Measurements from ENCODE around the gene SMIM24.
A peak's percentile ranks its signal among the peaks of the same experiment; 100 is the strongest.
"Not testable (repeated sequence)": the region's sequence is repeated elsewhere in the genome, so short reads cannot be mapped to it uniquely, and the experiment has no call there.

SMIM24 gene

DNA sequence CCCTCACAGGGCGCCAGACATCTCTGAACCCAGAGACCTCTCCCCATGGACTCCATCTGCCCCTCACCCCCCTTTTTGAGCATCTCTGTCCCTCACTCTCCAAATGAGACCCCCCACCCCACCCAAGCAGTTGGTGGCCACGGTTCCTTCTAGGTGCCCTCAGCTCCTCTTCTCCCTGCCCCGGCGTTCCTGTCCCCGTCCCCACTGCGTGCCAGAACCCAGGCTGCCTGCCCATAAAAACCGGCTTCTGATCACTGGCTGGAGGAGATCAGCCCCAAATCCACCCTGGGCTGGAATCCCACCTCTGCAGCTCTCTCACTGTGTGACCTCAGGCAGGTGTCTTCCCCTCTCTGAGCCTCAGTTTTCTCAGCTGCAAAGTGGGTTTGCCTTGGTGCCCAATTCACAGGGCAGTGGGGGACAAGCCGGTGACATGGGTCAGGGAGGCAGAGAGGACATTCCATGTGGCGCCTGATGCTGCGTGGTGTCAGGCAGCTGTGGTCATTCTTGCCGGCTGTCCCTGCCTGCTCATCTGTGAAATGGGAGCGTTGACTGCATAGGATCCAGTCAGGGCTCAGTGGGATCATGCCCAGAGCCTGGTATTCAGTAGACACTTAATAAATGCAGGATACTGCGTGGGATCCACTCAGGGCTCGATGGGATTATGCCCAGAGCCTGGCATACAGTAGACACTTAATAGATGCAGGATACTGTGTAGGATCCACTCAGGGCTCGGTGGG lies 25.5 kb downstream of the SMIM24 start:
- DNase-seq, result no peak

DNA sequence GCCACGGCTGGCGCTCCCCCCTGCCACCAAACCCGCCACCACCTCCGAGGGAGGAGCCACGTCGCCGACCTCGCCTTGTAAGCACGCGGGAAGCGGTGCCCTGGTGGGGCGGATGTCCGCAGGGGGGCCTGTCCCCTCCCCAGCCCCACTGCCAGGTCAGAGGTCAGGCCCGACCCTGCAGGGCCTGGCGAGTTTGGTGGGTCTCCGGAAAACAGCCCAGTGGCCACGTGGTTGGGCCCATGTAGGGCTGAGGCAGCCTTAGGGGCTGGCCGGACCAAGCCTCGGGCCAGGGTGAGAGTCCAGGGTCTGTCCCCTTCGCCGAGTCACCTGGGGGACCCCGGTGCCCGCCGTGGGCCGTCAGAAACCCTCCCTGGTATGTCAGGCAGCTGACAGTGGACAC lies 26.5 kb downstream of the SMIM24 start:
- no peak for DNase-seq

DNA sequence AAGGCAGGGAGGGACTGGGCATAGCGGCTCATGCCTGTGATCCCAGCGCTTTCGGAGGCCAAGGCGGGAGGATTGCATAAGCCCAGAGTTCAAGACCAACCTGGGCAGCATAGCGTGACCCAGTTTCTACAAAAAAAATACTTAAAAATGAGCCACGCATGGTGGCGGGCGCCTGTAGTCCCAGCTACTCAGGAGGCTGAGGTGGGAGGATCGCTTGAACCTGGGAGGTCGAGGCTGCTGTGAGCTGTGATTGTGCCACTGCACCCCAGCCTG lies 27.4 kb downstream of the SMIM24 start:
- DNase-seq, result not testable (repeated sequence)

DNA sequence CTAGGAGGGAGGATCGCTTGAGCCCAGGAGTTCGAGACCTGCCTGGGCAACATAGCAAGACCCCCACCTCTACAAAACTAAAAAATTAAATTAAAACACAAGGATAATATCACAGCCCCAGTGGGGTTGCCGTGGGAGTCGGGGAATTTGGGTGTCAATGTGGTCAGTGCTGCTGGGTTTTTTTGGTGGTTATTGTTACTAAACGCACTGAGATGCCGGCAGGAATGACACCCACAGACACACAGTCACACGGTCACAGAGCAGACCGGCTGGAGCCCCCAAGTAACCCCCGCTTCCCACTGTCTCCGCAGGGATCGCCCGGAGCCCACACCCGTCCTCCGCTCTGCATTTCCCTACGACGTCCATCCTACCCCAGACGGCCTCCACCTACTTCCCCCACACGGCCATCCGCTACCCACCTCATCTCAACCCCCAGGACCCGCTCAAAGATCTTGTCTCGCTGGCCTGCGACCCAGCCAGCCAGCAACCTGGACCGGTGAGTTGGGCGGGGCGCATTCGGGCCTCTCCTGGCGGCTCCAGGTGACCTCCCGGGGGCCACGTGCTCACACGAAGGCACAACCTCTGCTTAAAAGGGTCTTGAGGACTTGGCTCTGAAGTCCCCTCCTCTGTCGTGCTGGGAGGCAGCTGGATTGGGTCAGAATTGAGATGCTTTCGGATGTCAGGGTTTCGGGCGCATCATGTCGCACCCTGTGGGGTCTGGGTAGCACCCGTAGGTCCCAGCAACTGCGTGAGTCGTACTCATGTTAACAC lies 28.0 kb downstream of the SMIM24 start:
- DNase-seq, result no peak

DNA sequence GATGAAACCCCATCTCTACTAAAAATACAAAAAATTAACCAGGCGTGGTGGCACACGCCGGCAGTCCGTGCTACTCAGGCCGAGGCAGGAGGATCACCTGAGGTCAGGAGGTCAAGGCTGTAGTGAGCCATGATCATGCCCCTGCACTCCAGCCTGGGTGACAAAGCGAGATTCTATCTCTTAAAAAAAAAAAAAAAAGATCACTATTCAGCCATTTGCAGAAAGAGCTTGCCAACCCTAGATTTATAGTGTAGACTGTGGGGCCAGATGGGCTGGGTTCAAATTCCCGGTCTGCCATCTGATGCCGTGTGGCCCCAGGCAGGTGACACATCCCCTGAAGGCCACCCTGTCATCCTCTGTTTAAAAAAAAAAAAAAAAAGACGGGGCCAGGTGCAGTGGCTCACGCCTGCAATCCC lies 28.9 kb downstream of the SMIM24 start:
- DNase-seq, result no peak

DNA sequence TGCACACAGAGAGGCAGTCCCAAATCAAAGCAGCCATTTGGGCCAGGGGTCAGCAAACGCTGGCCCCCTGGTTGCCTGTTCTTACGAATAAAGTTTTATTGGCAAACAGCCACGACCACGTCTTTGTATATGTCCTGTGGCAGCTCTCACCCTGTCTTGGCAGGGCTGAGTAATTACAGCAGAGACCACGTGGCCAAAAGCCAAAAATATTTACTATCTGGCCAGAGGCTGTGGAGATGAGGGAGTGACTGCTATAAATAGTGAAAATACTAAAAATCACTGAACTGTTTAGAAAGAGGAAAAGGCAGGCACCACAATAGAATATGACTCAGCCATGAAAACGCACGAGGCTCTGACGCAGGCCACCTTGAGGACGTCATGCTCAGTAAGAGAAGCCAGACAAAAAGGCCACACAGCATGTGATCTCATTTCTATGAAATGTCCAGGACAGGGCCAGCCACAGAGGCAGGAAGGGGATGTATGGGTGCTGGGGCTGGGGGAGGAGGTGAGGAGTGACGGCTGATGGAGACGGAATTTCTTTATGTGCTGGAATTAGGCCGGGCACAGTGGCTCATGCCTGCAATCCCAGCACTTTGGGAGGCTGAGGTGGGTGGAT lies 29.4 kb downstream of the SMIM24 start:
- DNase-seq, result no peak

DNA sequence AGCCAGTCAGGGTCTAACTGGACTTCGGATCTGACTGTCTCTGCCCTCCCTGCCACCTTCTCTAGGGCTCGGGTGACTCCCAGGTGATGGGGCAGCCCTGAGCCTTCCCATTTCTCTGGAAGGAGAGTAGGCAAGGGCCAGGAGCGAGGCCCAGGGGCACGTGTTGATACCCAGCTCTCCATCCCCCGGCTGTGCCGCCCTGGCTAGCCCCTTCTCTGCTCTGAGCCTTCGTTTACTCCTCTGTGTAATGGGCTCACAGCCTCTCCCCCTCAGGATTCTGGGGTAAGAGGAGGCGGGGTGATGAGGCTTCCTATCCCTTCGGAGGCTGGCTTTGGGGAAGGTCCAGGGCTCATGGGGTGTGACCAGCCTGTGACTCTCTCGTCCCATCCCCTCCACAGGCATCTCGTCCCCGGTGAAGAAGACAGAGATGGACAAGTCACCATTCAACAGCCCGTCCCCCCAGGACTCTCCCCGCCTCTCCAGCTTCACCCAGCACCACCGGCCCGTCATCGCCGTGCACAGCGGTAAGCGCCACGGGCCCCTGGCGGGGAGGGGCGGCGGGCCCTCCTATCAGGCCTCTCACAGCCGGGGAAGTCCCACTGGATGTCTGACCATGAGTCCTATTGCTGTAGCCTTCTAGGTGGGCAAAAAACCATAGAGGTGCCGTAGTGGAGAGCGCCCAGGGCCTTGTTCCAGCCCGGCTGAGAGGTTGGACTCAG lies 31.6 kb downstream of the SMIM24 start:
- no peak for DNase-seq

DNA sequence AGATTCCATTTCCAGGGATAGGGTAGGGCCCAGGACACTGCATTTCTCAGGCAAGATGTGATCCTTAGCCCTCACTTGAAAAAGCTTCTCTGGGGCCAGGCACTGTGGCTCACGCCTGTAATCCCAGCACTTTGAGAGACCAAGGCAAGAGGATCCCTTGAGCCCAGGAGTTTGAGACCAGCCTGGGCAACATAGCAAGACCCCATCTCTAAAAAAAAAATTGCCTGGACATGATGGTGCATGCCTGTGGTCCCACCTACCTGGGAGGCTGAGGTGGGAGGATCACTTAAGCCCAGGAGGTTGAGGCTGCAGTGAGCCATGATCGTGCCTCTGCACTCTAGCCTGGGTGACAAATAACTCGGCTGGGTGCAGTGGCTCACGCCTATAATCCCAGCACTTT lies 33.7 kb downstream of the SMIM24 start:
- DNase-seq, result not testable (repeated sequence)

DNA sequence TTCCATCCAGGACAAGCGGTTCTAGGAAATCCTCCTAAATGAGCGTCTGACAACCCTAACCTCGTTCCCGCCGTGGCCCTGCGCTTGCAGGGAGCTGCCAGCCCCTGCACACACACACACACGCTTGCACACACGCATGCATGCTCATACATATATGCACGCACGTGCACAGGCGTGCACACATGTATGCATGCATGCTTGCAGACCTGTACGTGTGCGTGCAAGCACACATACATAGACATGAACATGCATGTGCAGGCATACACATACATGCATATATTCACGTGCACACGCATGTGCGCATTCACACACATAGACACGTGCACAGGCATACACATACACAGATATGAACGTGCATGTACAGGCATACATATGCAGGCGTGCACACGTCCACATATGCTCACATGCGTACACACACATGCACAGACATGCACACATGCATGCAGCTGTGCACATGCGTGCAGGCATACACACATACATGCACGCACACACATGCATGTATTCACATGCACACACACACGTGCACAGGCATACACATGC lies 35.6 kb downstream of the SMIM24 start:
- no peak for DNase-seq

DNA sequence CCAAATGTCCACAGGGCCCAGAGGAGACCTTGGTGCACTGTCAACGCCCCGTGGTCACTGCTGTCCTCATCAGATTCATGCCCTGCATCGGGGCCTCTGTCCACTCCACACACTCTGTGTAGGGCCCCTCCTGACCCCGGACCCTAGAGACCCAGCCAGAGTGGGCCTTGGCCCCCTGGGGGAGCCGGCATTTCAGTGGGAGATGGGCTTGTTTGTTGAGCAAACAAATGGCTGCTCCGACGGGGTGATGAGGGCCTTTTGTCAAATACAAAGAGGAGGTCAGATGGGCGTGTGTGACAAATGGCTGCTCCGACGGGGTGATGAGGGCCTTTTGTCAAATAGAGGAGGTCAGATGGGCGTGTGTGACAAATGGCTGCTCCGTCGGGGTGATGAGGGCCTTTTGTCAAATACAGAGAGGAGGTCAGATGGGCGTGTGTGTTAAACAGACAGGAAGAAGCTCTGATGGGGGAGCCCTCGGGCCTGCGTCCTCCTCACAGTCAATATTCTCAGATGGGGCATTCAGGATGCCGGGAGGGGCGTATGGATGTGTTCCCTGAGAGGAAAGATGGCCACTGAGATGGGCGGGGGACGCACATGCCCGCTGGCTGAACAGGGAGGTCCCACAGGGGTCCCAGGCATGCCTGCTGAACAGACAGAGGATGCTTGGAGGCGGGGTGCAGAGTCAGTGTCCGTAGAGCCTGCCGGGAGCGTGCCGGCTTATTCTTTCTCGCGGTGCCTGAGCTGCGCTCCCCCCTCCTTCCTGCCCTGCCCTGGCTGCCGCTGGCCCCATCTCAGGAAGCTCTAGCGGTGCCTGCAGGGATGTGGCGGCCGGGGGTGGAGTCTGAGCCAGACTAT lies 36.3 kb downstream of the SMIM24 start:
- no peak for DNase-seq

DNA sequence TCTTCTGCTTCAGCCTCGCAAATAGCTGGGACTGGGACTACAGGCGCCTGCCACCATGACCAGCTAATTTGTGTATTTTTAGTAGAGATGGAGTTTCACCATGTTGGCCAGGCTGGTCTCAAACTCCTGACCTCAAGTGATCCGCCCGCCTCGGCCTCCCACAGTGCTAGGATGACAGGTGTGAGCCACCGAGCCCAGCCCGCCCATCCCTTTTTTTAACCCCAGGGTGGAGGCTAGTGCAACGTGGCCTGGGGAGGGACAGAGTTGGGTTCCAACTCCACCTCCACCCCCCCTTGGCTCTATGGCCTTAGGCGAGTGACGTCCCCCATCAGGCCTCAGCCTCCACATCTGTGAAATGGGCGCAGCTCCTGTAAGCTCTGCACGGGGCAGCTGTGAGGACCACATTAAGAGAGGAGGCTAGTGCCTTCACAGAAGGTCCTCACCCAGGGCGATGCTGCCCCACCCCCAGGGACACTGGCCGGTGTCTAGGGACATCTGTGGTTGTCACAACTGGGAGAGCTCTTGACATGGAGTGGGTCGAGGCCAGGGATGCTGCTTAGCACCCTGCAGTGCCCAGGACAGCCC lies 37.7 kb downstream of the SMIM24 start:
- no peak for DNase-seq

DNA sequence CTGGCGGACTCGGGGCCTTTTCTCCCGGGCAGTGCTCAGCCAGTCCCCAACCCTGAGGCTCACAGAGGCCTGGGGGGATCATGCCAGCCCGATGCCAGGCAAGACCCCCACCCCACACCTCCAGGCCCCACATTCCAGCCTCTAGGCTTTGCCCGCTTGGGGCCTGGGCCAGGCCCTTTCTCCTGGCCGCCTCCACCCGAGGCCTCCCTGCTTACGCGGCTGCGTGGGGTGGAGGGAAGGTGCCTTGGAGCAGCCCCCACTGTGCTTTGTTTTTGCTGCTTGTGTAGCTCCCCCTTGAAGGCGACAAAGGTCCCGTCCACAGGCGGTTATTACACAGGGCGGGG lies 38.4 kb downstream of the SMIM24 start:
- DNase-seq, result no peak

DNA sequence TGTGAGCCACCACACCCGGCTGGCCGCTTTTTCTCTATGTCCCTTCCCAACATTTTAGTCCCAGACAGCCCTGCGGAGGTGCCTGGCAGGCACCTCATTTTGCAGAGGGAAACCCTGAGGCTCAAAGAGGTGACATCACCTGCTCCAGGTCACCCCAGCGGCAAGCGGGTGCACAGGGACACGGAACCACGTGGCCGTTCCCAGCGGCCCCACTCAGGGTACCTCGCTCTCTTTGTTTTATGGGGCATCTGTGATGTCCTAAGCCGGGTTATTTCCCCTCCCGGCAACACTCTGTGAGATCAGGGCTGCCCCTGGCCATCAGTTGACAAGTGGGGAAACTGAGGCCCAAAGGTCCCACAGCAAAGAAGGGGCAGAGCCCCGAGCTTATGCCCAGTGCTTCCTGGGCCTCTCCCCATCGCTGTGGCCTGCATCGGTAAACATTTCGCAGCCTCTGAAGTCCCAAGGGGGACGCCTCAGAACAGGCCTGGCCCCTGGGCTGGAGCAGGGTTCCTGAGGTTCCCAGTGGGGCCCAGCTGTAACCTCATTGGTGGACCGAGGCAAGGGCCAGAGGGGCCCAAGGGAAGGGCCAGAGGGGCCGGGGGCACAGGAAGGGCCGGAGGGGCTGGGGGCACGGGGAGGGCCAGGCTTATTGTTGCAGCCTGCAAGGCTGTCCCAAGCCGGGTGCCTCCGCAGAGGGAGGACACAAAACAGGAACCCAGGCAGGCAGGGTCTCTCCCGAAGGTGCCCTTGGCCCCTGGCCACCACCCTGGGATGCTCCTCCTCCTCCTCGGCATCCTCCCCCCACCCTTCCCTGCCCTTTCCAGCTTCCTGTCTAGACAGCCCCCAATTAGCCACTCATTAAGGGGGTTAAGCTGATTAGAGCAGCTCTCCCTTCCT lies 39.0 kb downstream of the SMIM24 start:
- no peak for DNase-seq

DNA sequence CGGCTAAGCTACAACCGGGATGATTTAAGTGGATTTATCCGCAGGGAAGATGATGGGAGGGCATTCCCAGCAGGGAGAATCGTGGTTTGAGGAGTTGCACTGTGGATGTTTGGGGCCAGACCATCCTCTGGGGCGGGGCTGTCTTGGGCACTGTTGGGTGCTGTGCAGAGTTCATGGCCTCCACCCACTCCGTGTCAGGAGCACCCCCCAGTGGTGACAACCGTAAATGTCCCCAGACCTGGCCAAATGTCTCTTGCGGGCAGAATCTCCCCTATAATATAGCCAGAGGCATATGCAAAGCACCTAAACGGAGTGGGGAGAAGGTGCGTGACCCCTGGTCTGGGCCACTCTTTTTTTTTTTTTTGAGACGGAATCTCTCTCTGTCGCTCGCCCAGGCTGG lies 40.2 kb downstream of the SMIM24 start:
- peak; percentile 27 to 32 for DNase-seq

DNA sequence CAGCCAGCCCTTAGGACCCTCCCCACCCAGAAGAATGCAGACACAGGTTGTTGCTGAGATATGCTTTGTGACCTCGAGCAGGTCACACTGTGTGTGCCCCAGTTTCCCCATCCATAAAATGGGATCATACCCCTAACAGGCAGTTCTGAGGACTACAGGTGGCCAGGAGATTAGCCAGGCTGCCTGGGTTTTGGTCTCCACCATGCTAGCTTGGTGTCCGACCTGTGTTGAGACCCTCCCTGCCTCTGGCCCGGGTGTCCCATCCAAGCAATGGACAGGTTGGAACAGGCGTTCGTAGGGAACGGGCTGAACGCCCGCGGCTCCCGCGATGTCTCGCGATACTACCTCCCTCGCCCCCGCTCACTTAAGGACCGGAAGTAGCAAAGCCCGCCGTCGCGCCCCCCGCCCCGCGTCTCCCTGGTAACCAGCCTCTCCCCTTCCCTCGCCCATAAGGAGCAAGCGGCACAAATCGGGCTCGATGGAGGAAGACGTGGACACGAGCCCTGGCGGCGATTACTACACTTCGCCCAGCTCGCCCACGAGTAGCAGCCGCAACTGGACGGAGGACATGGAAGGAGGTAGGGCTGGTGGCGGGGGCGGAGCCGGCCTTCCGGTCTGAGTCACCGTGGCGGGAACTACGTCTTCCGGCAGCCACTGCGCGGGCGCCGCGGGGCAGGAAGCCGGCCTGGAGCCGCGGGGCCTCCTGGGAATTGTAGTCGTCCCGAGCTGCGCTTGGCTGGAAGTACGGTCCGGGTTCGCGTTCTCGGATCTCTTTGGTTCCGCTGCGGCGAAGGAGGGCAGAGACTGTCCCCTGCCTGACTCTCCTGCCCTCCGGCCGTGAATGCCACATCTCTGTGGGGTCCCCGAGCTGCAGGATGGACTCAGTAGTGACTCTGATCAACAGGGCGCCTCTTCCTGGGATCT lies 45.4 kb downstream of the SMIM24 start:
- DNase-seq, result no peak

DNA sequence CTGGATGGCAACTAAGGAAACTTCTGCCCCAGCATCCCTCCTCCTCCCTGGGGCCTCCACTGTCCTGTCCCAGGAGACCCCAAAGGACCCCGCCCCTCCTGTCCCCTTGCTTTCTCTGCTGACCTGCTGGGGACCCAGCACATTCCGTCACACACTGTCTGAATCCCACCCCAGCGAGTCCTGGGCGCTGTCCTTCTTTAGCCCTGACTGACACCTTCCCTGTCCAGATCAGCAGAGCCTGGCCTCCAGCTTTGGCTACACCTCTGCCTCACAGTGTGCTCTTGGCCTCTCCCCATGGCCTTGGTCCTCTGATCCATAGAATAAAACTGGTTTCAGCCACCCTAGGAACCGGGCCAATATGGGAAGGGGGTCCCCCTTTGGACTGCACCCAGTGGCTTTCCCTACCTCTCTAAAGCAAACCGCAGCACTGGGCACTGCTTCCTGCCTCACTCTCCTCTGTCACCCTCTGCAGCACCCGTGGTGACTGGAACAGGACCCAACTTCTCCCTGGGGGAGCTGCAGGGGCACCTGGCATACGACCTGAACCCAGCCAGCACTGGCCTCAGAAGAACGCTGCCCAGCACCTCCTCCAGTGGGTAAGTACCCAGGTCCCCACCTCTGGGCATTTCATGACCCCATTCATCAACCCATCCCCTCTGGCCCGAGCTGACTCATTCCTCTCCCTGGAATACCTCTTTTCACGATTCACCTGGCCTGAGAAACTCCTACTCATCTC lies 46.4 kb downstream of the SMIM24 start:
- no peak for DNase-seq

DNA sequence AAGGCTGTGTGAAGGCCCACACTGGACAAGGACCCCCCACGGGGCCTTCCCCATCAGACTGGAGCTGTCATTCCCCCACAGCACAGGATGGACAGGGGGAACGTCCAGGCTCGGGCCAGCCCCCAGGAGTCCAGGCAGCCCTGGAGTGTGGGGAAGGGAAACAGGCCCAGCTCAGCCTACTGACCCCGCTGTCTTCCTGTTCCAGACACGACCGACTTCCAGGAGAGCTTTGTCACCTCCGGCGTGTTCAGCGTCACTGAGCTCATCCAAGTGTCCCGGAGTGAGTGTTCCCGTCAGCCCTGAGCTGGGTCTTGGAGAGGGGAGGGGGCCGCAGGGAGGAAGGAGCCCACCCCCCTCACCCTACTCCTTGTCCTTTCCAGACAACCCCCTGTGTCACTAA lies 47.0 kb downstream of the SMIM24 start:
- no peak for DNase-seq

DNA sequence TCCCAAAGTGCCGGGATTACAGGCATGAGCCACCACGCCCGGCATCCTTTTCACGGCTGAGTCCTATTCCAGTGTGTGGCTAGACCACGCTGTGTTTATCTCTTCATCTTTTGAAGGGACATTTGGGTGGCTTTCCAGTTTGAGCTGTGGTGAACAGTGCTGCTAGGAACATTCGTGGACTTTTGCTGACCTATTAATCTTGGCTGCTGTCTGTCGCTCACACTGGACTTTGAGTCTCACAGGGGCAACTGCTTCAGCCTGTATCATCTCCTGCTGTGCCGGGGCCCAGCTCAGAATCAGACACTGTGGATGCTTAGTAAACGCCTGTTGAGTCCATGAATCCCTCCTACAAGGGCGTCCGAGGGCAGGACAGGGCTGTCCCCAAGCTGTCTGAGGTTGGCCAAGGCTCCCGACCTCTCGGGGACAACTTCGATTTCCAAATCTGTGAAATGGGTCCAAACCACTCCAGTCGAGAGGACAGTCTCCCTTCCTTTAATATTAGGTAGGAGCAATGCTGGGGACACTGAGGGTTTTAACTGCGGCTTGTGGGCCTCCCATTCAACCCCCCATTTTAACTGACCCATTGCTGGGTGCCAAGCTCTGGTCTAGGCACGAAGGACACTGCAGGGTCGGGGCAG lies 48.4 kb downstream of the SMIM24 start:
- DNase-seq, result no peak

DNA sequence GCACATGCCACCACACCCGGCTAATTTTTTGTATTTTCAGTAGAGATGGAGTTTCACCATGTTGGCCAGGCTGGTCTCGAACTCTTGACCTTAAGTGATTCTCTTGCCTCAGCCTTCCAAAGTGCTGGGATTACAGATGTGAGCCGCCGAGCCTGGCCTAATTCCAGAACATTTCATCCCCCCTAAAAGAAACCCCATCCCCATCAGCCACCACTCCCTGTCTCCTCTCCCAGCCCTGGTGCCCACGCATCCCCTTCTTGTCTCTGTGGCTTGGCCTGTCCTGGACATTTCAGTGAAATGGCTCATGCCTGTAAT lies 50.0 kb downstream of the SMIM24 start:
- not testable (repeated sequence) for DNase-seq

Data from AML-193 (cell line).